HepG2 (cell line): ENCODE results near the gene C1QBP. TPM values are rescaled to one million over a fixed set of nuclear protein-coding genes. Genes with fewer than 3 reads are reported as not detected.

Source experiments
- ARNT ChIP-seq: fragments of 450-650 bp; IDR thresholded peaks from 2 replicates; pipeline ENCODE4 v1.6.1; 2017
- CHD4 ChIP-seq: fragments of 200-600 bp; sonication (generic); IDR thresholded peaks from 2 replicates; pipeline ENCODE4 v1.7.0; 2017; ENCODE audit warnings: mild to moderate bottlenecking, low read length, borderline replicate concordance
- CREBL2 ChIP-seq: sonication (generic); formaldehyde crosslinking; IDR thresholded peaks from 2 replicates; pipeline ENCODE4 v1.8.1; 2023; ENCODE audit warnings: missing genetic modification reagents, mild to moderate bottlenecking, borderline replicate concordance
- DZIP1 ChIP-seq: sonication (generic); formaldehyde crosslinking; IDR thresholded peaks from 2 replicates; pipeline ENCODE4 v1.5.0; 2020; ENCODE audit warnings: mild to moderate bottlenecking, missing genetic modification reagents
- LCORL ChIP-seq, 2 experiments: fragments of 450-650 bp in 1 of 2; sonication (generic) in 1 of 2; formaldehyde crosslinking in 1 of 2; IDR thresholded peaks; 2 replicates each; pipeline versions ENCODE4 v1.5.0 to v1.6.1; 2017 to 2020; ENCODE audit warnings: antibody characterized with exemption in 1 of 2, missing genetic modification reagents in 1 of 2
- SRF ChIP-seq: IDR thresholded peaks from 2 replicates; pipeline ENCODE4 v1.6.1; 2011; ENCODE audit warnings: mild to moderate bottlenecking, low read depth, low read length, moderate library complexity
- TERF1 ChIP-seq: sonication (generic); formaldehyde crosslinking; IDR thresholded peaks from 2 replicates; pipeline ENCODE4 v1.8.0; 2022; ENCODE audit warnings: mild to moderate bottlenecking, missing genetic modification reagents, moderate library complexity
- ZFP62 ChIP-seq: sonication (generic); formaldehyde crosslinking; IDR thresholded peaks from 2 replicates; pipeline ENCODE4 v1.4.0; 2020; ENCODE audit warnings: missing genetic modification reagents
- ZNF503 ChIP-seq: sonication (generic); formaldehyde crosslinking; IDR thresholded peaks from 2 replicates; pipeline ENCODE4 v1.4.0; 2020; ENCODE audit warnings: missing genetic modification reagents
- ZNF7 ChIP-seq: IDR thresholded peaks from 2 replicates; pipeline ENCODE4 v1.6.1; 2016; ENCODE audit warnings: missing biosample characterization, missing genetic modification reagents
- ZNF775 ChIP-seq: sonication (generic); formaldehyde crosslinking; IDR thresholded peaks from 2 replicates; pipeline ENCODE4 v1.4.0; 2020; ENCODE audit warnings: missing genetic modification reagents, mild to moderate bottlenecking, moderate library complexity, borderline replicate concordance
- ZNF788 ChIP-seq: sonication (generic); formaldehyde crosslinking; IDR thresholded peaks from 2 replicates; pipeline ENCODE4 v1.5.0; 2020; ENCODE audit warnings: mild to moderate bottlenecking, missing genetic modification reagents, borderline replicate concordance
- polyA plus RNA-seq, 8 experiments: library from polyadenylated mRNA; depleted of rRNA in 3 of 8; stranded (reverse) in 7 of 8; unstranded in 1 of 8; fragments of >200 nt; fragmentation: Illumina TruSeq in 4 of 8; extraction: Trizol in 4 of 8; gene quantifications; 2 replicates each; pipeline versions ENCODE4 v1.2.1 to v1.2.3, GENCODE V29; 2011 to 2016; ENCODE audit warnings: low read depth in 4 of 8, missing spikeins in 1 of 8, mixed read lengths in 1 of 8; ENCODE audit not compliant: insufficient read depth in 1 of 8
- total RNA-seq, 5 experiments: library from RNA; depleted of rRNA; stranded (reverse); fragments of >200 nt; fragmentation: Illumina TruSeq; extraction: Trizol; gene quantifications; 2 replicates each; pipeline ENCODE4 v1.2.3, GENCODE V29; 2016; ENCODE audit warnings: low read depth in 1 of 5
- TF ChIP-seq, protein P1 (sequence below): sonication (generic); formaldehyde crosslinking; conservative IDR thresholded peaks from 2 replicates; pipeline ENCODE4 v1.4.0; 2020; ENCODE audit warnings: mild to moderate bottlenecking, missing genetic modification reagents, moderate library complexity
- TF ChIP-seq, protein P2 (sequence below): sonication (generic); formaldehyde crosslinking; IDR thresholded peaks from 2 replicates; pipeline ENCODE4 v1.8.0; 2022; ENCODE audit warnings: missing genetic modification reagents, mild to moderate bottlenecking, borderline replicate concordance
- TF ChIP-seq, protein P3 (sequence below): sonication (generic); formaldehyde crosslinking; conservative IDR thresholded peaks from 2 replicates; pipeline ENCODE4 v1.5.0; 2020; ENCODE audit warnings: missing genetic modification reagents

Gene C1QBP
- total and polyA plus RNA-seq, 2 of the 13 experiments (the other 11 are each of a cell fraction or from before 2014, with no cell fraction given), result 219 to 680 TPM

DNA sequence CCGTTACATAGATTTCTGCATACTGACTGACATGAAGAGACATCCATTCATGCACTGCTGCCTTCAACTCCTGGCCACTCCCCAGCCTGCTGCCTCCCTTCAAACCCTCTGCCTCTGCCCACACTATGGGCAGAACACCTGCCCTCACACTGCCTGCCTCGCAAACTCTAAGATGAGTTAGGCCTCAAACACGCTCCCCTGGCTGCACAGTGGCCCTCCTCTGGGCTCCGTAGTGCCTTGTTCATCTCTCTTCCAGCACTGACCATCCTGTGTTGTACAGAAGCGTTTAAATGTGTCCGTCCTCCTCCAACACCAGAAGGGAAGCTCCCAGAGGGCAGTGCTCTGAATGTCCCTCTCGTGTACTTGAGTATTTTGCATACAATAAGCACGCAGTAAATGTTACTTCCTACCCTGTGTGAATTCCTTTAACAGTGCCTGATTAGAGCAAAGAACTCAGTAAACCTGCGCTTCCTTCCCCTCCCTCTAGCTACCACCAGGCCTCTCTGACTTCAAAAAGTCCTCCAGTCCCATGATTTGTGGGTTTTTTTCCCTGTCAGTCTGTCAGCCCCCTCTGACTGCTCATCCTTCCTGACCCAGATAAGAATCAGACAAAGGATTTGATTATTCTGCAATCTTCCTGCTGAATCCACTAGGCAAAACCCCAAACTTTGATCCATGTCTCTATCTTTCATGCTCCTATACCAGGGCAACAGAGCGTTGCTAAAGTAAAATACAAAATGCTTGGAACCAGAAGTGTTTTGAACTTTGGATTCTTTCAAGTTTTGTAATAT, 26.0 kb upstream of the C1QBP start (continued):
- TF ChIP-seq ZNF503 (CRISPR knock-in tag) (peak; percentile 53; the same call in 1 of the 2 replicates), ZNF7 (CRISPR knock-in tag) (no peak), ARNT (no peak), CHD4 (no peak; the same call in 1 of the 2 replicates), ZNF775 (CRISPR knock-in tag) (no peak), SRF (no peak), ZNF788 (CRISPR knock-in tag) (no peak), CREBL2 (CRISPR knock-in tag) (no peak), ZFP62 (CRISPR knock-in tag) (no peak), TERF1 (CRISPR knock-in tag) (no peak), DZIP1 (no peak), LCORL (IDR thresholded peaks at IDR 0.05) (no peak), LCORL (CRISPR knock-in tag; IDR thresholded peaks at IDR 0.05) (no peak)
- TF ChIP-seq, protein P1, sequence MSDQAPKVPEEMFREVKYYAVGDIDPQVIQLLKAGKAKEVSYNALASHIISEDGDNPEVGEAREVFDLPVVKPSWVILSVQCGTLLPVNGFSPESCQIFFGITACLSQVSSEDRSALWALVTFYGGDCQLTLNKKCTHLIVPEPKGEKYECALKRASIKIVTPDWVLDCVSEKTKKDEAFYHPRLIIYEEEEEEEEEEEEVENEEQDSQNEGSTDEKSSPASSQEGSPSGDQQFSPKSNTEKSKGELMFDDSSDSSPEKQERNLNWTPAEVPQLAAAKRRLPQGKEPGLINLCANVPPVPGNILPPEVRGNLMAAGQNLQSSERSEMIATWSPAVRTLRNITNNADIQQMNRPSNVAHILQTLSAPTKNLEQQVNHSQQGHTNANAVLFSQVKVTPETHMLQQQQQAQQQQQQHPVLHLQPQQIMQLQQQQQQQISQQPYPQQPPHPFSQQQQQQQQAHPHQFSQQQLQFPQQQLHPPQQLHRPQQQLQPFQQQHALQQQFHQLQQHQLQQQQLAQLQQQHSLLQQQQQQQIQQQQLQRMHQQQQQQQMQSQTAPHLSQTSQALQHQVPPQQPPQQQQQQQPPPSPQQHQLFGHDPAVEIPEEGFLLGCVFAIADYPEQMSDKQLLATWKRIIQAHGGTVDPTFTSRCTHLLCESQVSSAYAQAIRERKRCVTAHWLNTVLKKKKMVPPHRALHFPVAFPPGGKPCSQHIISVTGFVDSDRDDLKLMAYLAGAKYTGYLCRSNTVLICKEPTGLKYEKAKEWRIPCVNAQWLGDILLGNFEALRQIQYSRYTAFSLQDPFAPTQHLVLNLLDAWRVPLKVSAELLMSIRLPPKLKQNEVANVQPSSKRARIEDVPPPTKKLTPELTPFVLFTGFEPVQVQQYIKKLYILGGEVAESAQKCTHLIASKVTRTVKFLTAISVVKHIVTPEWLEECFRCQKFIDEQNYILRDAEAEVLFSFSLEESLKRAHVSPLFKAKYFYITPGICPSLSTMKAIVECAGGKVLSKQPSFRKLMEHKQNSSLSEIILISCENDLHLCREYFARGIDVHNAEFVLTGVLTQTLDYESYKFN, result peak; percentile 77
- TF ChIP-seq, protein P2, sequence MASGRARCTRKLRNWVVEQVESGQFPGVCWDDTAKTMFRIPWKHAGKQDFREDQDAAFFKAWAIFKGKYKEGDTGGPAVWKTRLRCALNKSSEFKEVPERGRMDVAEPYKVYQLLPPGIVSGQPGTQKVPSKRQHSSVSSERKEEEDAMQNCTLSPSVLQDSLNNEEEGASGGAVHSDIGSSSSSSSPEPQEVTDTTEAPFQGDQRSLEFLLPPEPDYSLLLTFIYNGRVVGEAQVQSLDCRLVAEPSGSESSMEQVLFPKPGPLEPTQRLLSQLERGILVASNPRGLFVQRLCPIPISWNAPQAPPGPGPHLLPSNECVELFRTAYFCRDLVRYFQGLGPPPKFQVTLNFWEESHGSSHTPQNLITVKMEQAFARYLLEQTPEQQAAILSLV (CRISPR knock-in tag), result no peak
- TF ChIP-seq, protein P3, sequence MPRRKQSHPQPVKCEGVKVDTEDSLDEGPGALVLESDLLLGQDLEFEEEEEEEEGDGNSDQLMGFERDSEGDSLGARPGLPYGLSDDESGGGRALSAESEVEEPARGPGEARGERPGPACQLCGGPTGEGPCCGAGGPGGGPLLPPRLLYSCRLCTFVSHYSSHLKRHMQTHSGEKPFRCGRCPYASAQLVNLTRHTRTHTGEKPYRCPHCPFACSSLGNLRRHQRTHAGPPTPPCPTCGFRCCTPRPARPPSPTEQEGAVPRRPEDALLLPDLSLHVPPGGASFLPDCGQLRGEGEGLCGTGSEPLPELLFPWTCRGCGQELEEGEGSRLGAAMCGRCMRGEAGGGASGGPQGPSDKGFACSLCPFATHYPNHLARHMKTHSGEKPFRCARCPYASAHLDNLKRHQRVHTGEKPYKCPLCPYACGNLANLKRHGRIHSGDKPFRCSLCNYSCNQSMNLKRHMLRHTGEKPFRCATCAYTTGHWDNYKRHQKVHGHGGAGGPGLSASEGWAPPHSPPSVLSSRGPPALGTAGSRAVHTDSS (CRISPR knock-in tag), result no peak
